Mammary epithelial cell (primary cell): ENCODE results near the gene SSTR5.

Experiments used
- EZH2 ChIP-seq: IDR thresholded peaks from 2 replicates; pipeline ENCODE4 v1.6.1; 2012; ENCODE audit warnings: low read length, inconsistent platforms, borderline replicate concordance
- TF ChIP-seq, protein P1 (sequence below), 2 donors: IDR thresholded peaks in 1 of 2; conservative IDR thresholded peaks in 1 of 2; 2 replicates each; pipeline ENCODE4 v1.5.1; 2011 to 2012; ENCODE audit warnings: inconsistent platforms in 2 of 2, low read length in 2 of 2, mild to moderate bottlenecking in 2 of 2, control low read depth in 1 of 2, low read depth in 1 of 2; ENCODE audit not compliant: insufficient read depth in 1 of 2; ENCODE audit errors: extremely low read depth in 1 of 2

DNA sequence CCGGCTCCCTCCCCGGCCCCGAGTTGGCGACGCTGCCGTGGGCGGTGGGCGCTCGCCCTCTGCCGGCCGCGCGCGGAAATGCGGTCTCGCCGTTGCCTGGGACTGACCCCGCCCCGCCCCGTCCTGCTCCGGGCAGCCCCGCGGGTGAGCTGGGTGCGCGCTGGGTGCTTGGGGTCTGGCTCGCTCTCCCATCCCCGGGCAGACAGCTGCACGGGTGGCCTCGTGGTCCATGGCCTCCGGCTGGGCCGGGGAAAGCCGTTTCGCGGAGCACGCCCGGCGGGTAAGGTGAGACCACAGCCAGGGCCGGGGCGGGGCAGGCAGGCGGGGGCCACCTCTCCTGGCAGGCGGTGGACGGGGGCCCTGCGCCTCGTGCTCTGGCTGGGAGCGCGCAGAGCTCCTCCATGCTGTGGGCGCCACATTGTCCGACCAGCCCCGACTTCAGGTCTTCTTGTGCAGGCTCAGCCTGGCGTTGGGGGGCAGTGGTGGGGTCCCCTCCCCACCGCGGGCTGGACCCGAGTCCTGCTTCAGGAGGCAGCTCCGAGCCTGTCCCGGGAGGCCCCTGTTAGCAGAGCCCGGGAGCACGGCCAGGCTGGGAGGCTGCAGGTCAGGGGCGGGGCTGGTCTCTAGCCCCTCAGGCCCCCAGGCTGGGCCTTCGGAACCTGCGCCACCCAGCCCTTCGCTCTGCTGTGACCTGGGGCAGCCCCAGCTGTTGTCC is 30.5 kb downstream of the SSTR5 start:
- TF ChIP-seq, protein P1, sequence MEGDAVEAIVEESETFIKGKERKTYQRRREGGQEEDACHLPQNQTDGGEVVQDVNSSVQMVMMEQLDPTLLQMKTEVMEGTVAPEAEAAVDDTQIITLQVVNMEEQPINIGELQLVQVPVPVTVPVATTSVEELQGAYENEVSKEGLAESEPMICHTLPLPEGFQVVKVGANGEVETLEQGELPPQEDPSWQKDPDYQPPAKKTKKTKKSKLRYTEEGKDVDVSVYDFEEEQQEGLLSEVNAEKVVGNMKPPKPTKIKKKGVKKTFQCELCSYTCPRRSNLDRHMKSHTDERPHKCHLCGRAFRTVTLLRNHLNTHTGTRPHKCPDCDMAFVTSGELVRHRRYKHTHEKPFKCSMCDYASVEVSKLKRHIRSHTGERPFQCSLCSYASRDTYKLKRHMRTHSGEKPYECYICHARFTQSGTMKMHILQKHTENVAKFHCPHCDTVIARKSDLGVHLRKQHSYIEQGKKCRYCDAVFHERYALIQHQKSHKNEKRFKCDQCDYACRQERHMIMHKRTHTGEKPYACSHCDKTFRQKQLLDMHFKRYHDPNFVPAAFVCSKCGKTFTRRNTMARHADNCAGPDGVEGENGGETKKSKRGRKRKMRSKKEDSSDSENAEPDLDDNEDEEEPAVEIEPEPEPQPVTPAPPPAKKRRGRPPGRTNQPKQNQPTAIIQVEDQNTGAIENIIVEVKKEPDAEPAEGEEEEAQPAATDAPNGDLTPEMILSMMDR (conservative IDR thresholded peaks at IDR 0.05 in 1 of 2, IDR thresholded peaks at IDR 0.05 in 1 of 2; ENCODE audit: extremely low read depth in 1 of 2, insufficient read depth in 1 of 2, low read depth in 1 of 2, low read length in 2 of 2), result peak; percentile 32 to 60
- no peak for TF ChIP-seq EZH2
